GM12892 (cell line): ENCODE measurements around the gene OST4.

Experiments
- POLR2A ChIP-seq: IDR thresholded peaks from 2 replicates; pipeline ENCODE4 v1.6.1; 2011; ENCODE audit warnings: low read depth, low read length, control low read depth
- POLR2AphosphoS5 ChIP-seq: IDR thresholded peaks from 2 replicates; pipeline ENCODE4 v1.6.1; 2011; ENCODE audit warnings: low read depth, low read length, control low read depth
- TAF1 ChIP-seq: IDR thresholded peaks from 2 replicates; pipeline ENCODE4 v1.6.1; 2011; ENCODE audit warnings: low read depth, mild to moderate bottlenecking, control low read depth, low read length, borderline replicate concordance

DNA sequence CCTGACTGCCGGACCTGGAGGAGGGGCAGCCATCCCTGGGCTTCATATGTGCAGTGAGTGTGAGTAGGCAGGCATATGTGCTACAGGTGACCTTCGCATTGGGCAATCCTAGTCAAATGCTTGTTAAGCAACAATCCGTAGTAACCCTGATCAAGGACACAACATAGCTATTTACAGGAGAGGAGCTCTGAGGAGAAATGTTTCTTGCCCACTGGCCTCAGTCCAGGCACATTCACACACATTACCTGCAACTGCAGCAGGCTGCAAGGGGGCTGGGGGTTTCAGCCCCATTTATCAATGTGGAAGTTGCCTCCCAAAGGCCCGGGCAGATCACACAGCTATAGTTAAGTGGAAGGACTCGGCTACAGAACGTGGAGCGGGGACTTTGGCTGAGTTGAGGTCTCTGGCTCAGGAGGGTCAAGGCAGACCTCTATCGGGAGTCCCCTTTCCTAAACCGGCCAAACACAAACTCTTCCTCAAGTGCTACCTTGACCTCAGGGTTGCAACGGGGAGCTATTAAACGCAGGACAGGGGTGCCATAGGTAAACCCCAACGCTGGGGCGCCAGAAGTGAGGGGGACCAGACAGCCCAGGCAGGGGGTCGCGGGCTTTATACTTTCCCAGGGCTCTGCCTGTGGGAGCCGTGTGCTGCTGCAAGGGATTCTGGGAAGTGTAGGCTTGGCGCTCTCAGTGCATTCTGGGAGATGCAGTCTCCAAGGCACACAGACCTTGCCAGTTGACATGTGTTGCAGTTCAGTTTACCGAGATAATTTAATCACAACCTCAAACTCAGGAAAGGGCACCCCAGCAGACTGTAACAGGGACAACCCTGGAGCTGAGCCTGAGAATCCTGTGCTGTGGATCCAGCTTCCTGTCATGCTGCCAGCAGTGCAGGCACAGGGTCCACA lies 24.5 kb upstream of the OST4 start:
- TF ChIP-seq POLR2AphosphoS5 (no peak), POLR2A (no peak), TAF1 (no peak)
